HG03196 (cell line): Measurements from ENCODE around the gene ADAM23.

ENCODE experiments used
- ATAC-seq: cut with Tn5 transposase; IDR thresholded peaks from one replicate; pipeline ENCODE4 v1.9.1; 2021; ENCODE audit not compliant: unreplicated experiment

The ADAM23 gene

GRCh38 chr2:206631340-206631739 is 188.0 kb downstream of the ADAM23 start:
- ATAC-seq = no peak

DNA sequence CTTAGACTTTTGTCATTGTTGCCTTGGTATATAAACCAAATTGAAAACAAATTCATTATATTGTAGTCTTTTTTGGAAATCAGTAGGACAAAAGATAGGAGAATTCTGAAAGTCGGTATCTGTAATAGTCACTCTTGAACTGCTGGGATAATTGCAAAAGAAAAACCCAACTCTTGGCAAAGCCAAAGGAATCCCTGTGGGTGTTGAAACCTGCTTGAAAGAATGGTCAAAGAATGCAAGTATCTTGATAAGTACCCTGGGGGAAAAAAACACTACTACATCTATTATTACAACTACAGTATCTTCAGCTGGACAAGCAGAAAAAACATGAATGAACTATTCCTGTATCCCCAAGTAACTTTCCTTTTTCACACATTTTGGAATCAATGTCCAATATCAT is 191.7 kb downstream of the ADAM23 start:
- ATAC-seq = no peak

- no peak for ATAC-seq
These were observed 196.3 kb downstream of the ADAM23 start for GRCh38 chr2:206639636-206640035.

- ATAC-seq = no peak
These were observed 197.9 kb downstream of the ADAM23 start for GRCh38 chr2:206641226-206641625.

DNA sequence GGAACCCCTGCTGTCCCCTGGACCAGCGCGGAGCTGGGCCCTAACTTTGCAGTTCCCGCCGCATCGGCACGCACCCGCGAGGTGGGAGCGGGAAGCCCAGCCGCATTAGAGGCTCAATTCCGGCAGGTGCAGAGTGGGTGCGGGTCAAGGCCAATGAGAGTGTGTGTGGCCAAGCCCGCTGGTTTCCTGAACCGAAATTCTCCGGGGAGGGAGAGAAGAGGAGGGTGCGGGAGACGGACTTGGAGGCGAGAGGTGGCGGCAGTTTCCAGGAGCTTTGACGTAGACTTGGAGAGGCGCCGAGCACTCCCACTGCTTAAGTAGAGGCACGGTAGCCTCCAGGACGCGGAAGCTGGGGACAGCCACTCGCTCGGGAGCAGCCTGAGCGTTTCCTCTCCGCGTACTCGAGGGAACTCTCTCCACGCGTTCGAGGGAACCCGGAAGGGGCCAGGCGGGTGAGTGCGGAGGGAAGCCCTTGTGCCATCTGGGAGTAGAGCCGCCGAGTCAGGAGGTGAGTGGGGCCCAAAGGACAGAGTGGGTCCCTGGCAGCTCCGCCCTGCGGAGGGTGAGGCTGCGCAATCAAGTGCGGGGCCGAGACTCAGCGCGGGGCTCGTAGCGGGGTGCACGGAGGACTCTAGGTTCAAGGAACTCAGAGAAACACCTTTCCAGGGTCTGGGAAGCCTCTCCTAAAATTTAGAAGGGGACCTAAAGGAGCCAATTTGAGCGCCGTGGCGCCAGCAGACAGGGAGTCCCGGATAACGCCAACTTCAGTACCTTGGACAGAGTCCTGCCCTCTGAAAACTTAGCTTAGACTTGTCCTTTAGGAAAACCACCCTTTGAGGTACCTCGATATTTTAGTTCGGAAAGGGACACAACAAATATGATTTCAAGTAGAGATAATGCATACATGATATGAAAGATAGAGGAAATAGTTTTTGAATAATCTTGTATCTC is 199.0 kb downstream of the ADAM23 start, which contains the start of gene FAM237A:
TSS of gene FAM237A (plus strand) at position 413 of the 951 bp plus-strand sequence. CDS start 1,750 bp downstream, outside the sequence.
- no peak for ATAC-seq

- ATAC-seq = no peak
These were observed 204.7 kb downstream of the ADAM23 start for GRCh38 chr2:206647985-206648384.

DNA sequence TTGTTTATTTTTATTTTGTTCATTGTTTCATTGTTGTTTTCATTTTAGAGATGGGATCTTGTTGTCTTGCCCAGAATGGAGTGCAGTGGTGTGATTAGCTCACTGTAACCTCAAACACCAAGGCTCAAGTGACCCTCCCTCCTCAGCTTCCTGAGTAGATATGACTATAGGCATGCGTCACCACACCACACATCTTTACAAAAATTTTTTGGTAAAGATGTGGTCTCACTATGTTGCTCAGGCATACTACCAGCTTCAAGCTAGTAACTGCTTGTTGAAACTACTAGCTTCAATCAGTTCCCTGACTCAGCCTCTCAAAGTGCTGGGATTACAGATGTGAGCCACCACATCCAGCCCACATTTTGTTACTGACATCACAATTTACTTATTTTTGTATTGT is 213.8 kb downstream of the ADAM23 start:
- no peak for ATAC-seq

DNA sequence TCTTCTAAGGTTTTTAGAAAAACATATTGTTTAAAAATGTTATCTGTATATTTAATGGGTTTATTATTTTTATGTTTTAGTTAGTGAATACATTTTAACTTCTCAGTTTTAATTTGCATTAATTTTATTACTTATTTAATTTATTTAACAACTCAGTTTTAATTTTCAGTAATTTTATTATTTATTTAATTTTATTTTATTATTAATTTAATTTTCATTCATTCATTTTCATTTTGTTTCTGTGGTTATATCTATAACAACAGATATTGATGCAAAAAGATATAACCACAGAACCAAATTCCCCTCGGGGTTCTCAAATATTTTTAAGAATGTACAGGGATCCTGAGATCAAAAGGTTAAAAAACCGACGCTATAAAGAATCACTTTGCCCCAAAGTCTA is 221.9 kb downstream of the ADAM23 start:
- no peak for ATAC-seq
